ENCODE measurements around the gene ARHGAP18. TPM values are rescaled to one million over a fixed set of nuclear protein-coding genes. Genes with fewer than 3 reads are reported as not detected.

Gene ARHGAP18
- total and polyA plus RNA-seq, 7 donors, result 1.6 to 6.8 (median 5.5) TPM

DNA sequence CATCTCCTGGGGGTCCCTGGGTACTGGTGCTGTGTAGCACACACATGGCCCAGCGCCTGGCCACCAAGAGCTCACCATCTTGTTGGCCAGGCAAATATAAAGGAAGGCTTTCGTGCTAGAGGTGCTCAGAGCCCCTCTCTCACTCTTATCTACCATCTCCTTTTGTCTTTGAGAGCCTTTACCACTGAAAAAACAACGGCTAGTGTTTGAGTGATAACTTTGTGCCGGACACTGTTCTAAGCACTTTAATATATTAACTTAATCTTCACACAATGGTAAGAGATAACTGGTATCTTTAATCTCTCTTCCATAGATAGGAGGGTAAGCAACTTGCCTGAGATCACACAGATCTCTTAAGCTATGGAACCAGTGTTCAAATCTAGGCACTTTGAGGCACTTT is 21.5 kb upstream of the ARHGAP18 start:
- intact Hi-C loops (cut with DNase I), result loop anchor here (2.0 to 5.0 kb wide), 3 partner anchors 109 to 134 kb away; no protein-coding TSS in a partner anchor
- Histone ChIP-seq H3K4me1 (no peaks in the 10 kb centered on the region), H3K27me3 (ENCODE audit: insufficient read depth in 3 of 3, low read length in 2 of 3) (no peaks in the 10 kb centered on the region), H3K27ac (no peak overlapping the region), H3K36me3 (ENCODE audit: insufficient read depth in 1 of 2, low read depth in 1 of 2) (no peaks in the 10 kb centered on the region), H3K9me3 (no peaks in the 10 kb centered on the region), H3K4me3 (no peak overlapping the region)
- TF ChIP-seq, protein P1, sequence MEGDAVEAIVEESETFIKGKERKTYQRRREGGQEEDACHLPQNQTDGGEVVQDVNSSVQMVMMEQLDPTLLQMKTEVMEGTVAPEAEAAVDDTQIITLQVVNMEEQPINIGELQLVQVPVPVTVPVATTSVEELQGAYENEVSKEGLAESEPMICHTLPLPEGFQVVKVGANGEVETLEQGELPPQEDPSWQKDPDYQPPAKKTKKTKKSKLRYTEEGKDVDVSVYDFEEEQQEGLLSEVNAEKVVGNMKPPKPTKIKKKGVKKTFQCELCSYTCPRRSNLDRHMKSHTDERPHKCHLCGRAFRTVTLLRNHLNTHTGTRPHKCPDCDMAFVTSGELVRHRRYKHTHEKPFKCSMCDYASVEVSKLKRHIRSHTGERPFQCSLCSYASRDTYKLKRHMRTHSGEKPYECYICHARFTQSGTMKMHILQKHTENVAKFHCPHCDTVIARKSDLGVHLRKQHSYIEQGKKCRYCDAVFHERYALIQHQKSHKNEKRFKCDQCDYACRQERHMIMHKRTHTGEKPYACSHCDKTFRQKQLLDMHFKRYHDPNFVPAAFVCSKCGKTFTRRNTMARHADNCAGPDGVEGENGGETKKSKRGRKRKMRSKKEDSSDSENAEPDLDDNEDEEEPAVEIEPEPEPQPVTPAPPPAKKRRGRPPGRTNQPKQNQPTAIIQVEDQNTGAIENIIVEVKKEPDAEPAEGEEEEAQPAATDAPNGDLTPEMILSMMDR (IDR thresholded peaks at IDR 0.05), result no peak
- ATAC-seq (no peak), DNase-seq (no peak)
- 86 to 87% (median 86%) methylated on average over 4 of the region's 4 CpGs for WGBS, 3 donors

DNA sequence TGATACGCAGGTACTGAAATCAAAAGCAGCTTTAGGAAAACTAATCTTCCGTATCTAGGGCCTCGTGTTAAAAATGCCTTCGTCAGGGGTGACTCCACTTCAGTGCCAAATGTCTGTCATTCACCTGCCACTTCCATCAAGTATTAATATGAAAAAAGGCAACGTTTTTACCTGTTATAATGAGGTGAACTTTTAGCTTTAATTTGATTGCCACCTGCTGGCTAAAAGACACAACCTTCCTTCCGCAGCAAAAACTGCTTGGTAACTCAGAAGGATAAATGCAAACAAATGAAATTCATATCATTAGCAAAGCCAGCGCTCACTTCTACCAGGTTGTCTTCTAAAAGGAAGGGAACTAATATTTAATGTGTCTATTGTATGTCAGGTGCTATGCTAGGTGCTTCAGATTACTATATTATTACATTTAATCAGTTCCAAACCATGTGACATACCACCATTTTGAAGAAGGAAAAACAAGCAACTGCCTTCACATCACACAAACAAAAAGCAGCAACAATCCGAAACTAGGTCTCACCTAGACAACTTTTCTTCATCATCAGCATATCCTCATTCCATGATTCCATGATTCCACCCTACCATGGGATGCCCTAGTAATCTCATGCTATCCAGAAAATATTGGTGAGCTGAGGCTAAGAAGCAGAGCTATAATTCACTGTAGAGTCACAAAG is 20.6 kb upstream of the ARHGAP18 start:
- no peak overlapping the region for H3K4me3 ChIP-seq
- DNase-seq (no peak), ATAC-seq (peak; percentile 58 to 83 (median 62))
- H3K36me3 ChIP-seq (ENCODE audit: insufficient read depth in 1 of 2, low read depth in 1 of 2), result no peaks in the 10 kb centered on the region
- no peaks in the 10 kb centered on the region for H3K27me3 ChIP-seq (ENCODE audit: insufficient read depth in 3 of 3, low read length in 2 of 3)
- TF ChIP-seq, protein P1 (IDR thresholded peaks at IDR 0.05), result peak; percentile 80
- H3K4me1 ChIP-seq, result no peaks in the 10 kb centered on the region
- H3K9me3 ChIP-seq, result no peaks in the 10 kb centered on the region
- intact Hi-C loops (cut with DNase I), result loop anchor here (1.0 to 5.0 kb wide), 4 partner anchors 108 to 133 kb away; no protein-coding TSS in a partner anchor
- H3K27ac ChIP-seq, result no peak overlapping the region
- 35 to 49% (median 43%) methylated on average over 8 of the region's 8 CpGs for WGBS, 3 donors

DNA sequence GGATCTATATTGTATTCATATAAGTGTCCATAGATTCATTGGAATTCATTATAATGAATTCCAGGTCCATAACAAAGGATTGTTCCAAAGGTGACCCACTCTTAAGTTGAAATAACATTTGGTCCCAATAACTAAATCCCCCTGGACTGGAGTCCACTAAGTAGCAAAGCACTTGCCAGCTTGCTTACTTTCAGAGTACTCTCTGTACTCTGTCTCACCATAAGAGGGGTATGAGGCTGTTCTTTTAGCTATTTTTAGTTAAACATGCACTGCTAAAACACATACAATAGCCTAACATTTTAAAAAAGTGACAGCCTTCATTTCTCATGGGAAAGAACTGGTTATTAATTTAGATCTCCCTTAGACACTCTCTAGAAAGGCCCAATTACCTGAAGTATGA is 16.7 kb upstream of the ARHGAP18 start:
- Histone ChIP-seq H3K27me3 (ENCODE audit: insufficient read depth in 3 of 3, low read length in 2 of 3) (no peaks in the 10 kb centered on the region), H3K4me3 (no peak overlapping the region), H3K4me1 (no peaks in the 10 kb centered on the region), H3K36me3 (ENCODE audit: insufficient read depth in 1 of 2, low read depth in 1 of 2) (no peaks in the 10 kb centered on the region), H3K9me3 (no peaks in the 10 kb centered on the region), H3K27ac (no peak overlapping the region)
- TF ChIP-seq, protein P1 (IDR thresholded peaks at IDR 0.05), result no peak
- intact Hi-C loops (cut with DNase I), result no loop called here
- DNase-seq (no peak), ATAC-seq (peak in 1 of 4 donors; percentile 51)

DNA sequence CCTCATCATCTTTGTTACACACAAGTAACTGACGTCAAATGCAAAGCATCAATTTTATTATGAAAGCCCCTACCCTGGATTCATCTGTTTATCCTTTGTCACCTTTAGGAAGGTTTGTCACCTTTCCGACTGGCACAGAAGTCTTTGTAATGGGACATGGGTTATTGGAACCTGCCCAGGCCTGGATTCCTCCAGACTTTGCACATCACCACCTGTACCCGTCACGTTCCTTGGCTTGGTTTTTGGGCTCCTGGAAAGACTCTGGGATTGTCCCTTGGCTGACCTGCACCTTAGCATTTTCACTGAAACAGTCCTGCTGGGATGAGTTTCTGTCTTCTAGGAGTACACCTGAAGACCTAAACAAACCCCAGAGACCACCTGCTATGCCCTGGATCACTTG is 15.4 kb upstream of the ARHGAP18 start:
- Histone ChIP-seq H3K4me3 (no peak overlapping the region), H3K9me3 (no peaks in the 10 kb centered on the region), H3K4me1 (no peaks in the 10 kb centered on the region), H3K36me3 (ENCODE audit: insufficient read depth in 1 of 2, low read depth in 1 of 2) (no peaks in the 10 kb centered on the region), H3K27me3 (ENCODE audit: insufficient read depth in 3 of 3, low read length in 2 of 3) (no peaks in the 10 kb centered on the region), H3K27ac (no peak overlapping the region)
- intact Hi-C loops (cut with DNase I), result no loop called here
- WGBS, 3 donors, result 22 to 30% (median 27%) methylated on average over 4 of the region's 4 CpGs
- DNase-seq, result no peak
- ATAC-seq, result peak in 3 of 4 donors; percentile 53 to 64 (median 53)
- TF ChIP-seq, protein P1 (IDR thresholded peaks at IDR 0.05), result no peak

DNA sequence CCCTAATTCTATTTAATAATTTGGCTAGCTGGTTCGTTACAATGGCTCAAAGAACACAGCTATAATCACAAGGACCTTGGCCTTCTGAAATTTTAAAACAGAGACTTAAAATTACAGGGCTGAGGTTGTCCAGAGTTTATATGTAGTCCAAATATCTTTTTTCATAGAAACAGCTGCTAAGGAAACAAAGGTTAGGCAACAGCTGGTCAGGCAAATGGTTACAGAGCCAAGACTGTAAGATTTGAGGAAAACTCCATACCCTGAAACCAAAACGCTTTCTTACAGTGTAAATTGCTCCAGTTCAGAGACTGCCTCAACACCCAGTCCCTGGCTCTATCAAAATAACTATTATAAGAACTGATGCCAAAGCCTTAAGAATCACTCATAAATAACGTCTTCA is 9.7 kb upstream of the ARHGAP18 start:
- Histone ChIP-seq H3K9me3 (no peaks in the 10 kb centered on the region), H3K27me3 (ENCODE audit: insufficient read depth in 3 of 3, low read length in 2 of 3) (no peaks in the 10 kb centered on the region), H3K27ac (no peak overlapping the region), H3K4me1 (no peaks in the 10 kb centered on the region), H3K36me3 (ENCODE audit: insufficient read depth in 1 of 2, low read depth in 1 of 2) (no peaks in the 10 kb centered on the region), H3K4me3 (no peak overlapping the region)
- DNase-seq (no peak), ATAC-seq (peak in 1 of 4 donors; percentile 33)
- 46 to 60% (median 52%) methylated on average over 3 of the region's 3 CpGs for WGBS, 3 donors
- intact Hi-C loops (cut with DNase I), result no loop called here
- TF ChIP-seq, protein P1 (IDR thresholded peaks at IDR 0.05), result no peak

Data from psoas muscle (tissue), 8 donors.